Measurements from ENCODE around the gene GTF2F1.

- peak in 1 of 3 donors; percentile 44 for TF ChIP-seq POLR2AphosphoS5 (IDR thresholded peaks at IDR 0.05)
- TF ChIP-seq CTCF (IDR thresholded peaks at IDR 0.05), result no peak
These were observed 19.7 kb downstream of the GTF2F1 start for GRCh38 chr19:6373096-6373812.
